Mesothelial cell of epicardium (in vitro differentiated cells): ENCODE measurements around the gene ASTN1. TPM values are rescaled to one million over a fixed set of nuclear protein-coding genes. Genes with fewer than 3 reads are reported as not detected.

ENCODE experiments used
- DNase-seq, 2 experiments: peaks; one replicate each; pipeline ENCODE4 v3.0.0; 2021; ENCODE audit warnings: low spot score in 2 of 2; ENCODE audit not compliant: unreplicated experiment in 2 of 2
- H3K27ac Mint-ChIP-seq: 2 replicates; pipeline ENCODE4 v1.8.0; 2021; ENCODE audit warnings: mixed read lengths
- H3K27me3 Mint-ChIP-seq: 2 replicates; pipeline ENCODE4 v1.8.0; 2021; ENCODE audit warnings: low read depth, mixed read lengths
- H3K36me3 Mint-ChIP-seq: 2 replicates; pipeline ENCODE4 v1.8.0; 2021; ENCODE audit warnings: mixed read lengths
- H3K4me1 Mint-ChIP-seq: 2 replicates; pipeline ENCODE4 v1.8.0; 2021; ENCODE audit warnings: mixed read lengths
- H3K4me3 Mint-ChIP-seq: 2 replicates; pipeline ENCODE4 v1.8.0; 2021; ENCODE audit warnings: mild to moderate bottlenecking, moderate library complexity, mixed read lengths
- H3K9me3 Mint-ChIP-seq: 2 replicates; pipeline ENCODE4 v1.8.0; 2021; ENCODE audit warnings: mixed read lengths
- total RNA-seq: library from RNA; stranded (reverse); gene quantifications from 3 replicates; pipeline ENCODE4 v1.2.1, GENCODE V29; 2021
- TF ChIP-seq, protein P1 (sequence below): fragments of 200-600 bp; sonication (generic); IDR thresholded peaks from one replicate; pipeline ENCODE4 v1.5.0; 2021; ENCODE audit warnings: antibody characterized with exemption; ENCODE audit not compliant: unreplicated experiment

Gene ASTN1
- total RNA-seq, 1 donor from 2014 or later: 4.0 TPM

DNA sequence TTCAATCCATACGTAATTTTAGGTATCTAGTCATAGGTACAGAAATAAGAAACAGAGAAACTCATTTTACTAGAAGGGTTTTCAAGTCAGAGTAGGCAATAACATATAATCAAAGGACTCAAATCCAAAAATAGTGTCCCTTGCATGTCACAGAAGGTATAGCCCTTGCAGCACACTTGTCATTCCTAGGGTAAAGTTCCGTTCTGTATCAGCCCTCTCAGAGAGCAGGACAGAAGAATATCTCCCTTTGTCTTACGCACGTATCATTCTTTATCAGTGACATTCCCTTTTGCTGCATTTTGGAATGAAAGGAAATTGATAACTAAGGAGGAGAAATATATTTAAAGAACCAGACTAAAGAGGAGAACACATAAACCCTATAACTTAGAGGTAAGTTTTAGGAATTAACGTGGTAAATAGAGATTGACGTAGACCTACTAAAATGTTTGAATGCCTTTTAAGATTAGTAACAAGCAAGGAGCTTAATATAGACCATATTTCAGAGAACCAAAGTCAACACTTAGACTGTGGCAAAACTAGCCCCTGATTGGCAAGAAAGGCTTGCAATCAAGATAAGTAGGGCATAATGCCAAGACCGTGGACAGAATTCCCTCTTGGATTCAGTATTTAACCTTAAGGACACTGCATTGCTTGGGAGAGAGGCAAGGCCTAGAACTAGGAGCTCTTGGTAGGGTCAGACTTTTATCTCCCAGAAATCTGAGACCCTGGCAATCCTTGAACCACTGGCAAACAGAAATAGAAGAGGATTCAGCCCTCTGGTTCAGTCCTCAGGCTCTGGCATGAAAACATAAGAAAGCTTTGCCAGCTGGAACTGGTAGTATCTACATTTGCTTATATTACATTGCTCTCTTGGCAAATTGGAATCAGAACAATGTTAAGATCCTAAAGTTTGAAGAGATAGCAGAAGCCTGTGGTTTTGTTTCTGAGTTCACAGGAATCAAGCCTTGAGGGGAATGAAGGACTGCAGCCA lies 232.1 kb downstream of the ASTN1 start:
- H3K9me3 Mint-ChIP-seq: no peaks in the 10 kb centered on the region
- no peak for DNase-seq
- H3K27me3 Mint-ChIP-seq: peaks cover 57% of the 10 kb centered on the region
- no peaks in the 10 kb centered on the region for H3K36me3 Mint-ChIP-seq
- H3K4me3 Mint-ChIP-seq: no peak overlapping the region
- no peaks in the 10 kb centered on the region for H3K4me1 Mint-ChIP-seq
- H3K27ac Mint-ChIP-seq: no peak overlapping the region
- TF ChIP-seq, protein P1, sequence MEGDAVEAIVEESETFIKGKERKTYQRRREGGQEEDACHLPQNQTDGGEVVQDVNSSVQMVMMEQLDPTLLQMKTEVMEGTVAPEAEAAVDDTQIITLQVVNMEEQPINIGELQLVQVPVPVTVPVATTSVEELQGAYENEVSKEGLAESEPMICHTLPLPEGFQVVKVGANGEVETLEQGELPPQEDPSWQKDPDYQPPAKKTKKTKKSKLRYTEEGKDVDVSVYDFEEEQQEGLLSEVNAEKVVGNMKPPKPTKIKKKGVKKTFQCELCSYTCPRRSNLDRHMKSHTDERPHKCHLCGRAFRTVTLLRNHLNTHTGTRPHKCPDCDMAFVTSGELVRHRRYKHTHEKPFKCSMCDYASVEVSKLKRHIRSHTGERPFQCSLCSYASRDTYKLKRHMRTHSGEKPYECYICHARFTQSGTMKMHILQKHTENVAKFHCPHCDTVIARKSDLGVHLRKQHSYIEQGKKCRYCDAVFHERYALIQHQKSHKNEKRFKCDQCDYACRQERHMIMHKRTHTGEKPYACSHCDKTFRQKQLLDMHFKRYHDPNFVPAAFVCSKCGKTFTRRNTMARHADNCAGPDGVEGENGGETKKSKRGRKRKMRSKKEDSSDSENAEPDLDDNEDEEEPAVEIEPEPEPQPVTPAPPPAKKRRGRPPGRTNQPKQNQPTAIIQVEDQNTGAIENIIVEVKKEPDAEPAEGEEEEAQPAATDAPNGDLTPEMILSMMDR: no peak

DNA sequence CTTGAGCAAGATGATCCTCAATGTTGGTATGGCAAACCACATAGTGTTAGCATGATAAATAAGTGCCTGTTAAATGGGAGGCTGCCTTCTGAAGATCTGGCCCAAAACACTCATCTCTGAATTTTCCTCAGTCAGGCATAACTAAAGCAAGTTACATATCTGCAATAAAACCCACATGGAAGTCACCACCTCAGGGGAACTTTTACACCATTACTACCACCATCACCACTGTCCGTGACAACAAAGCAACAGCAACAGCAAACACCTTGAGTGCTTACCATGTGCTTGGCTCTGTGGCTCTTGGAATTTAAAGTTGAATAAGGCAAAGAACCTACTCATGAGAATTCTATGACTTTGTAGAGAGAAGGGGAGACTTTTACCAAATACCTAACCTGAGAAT lies 233.0 kb downstream of the ASTN1 start:
- TF ChIP-seq, protein P1: no peak
- no peaks in the 10 kb centered on the region for H3K9me3 Mint-ChIP-seq
- peaks cover 58% of the 10 kb centered on the region for H3K27me3 Mint-ChIP-seq
- no peak for DNase-seq
- no peaks in the 10 kb centered on the region for H3K36me3 Mint-ChIP-seq
- H3K4me3 Mint-ChIP-seq: no peak overlapping the region
- H3K4me1 Mint-ChIP-seq: peaks cover 3% of the 10 kb centered on the region
- H3K27ac Mint-ChIP-seq: no peak overlapping the region

DNA sequence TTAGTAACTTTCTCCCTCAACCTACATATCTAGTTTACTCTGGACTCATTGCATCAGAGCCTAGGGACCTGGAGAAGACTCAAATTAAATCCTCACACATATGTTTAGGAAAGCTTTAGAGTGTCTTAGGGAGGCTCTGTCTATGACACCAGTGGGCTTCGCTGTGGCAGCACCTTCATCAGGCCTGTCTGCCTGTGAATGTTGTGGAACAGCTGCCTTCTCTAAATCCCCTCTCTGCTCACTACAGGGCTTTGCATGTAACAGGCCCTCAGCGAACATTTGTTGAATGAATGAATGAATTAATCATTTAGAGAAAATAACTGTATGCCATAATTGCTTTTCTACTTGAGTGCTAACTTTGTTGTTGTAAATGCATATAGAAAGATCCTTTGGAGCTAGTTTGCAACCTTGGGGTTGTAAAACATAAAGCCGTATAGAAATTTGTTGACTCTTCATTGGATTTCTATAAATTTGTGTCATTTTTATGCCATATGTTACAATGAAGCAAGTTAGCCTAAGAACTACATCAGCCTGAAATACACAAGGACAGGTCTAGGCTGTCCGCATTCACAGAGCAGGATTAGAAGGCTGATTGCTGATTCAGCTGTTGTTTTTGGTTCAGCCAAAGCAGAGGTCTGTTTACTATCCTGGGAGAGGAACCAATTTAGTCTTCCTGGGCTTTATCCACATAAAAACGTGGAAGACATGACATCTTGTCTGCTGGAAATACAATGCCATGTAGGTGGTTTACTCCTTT lies 238.0 kb downstream of the ASTN1 start:
- DNase-seq: no peak
- H3K9me3 Mint-ChIP-seq: no peaks in the 10 kb centered on the region
- peaks cover 29% of the 10 kb centered on the region for H3K27me3 Mint-ChIP-seq
- no peak overlapping the region for H3K27ac Mint-ChIP-seq
- TF ChIP-seq, protein P1: no peak
- no peak overlapping the region for H3K4me3 Mint-ChIP-seq
- peaks cover 3% of the 10 kb centered on the region for H3K4me1 Mint-ChIP-seq
- no peaks in the 10 kb centered on the region for H3K36me3 Mint-ChIP-seq

- TF ChIP-seq, protein P1: no peak
- no peak for DNase-seq
- Mint-ChIP-seq H3K27ac (no peak overlapping the region), H3K36me3 (no peaks in the 10 kb centered on the region), H3K4me1 (peaks cover 3% of the 10 kb centered on the region), H3K27me3 (peaks cover 21% of the 10 kb centered on the region), H3K9me3 (no peaks in the 10 kb centered on the region), H3K4me3 (no peak overlapping the region)
Observed at GRCh38 chr1:176925223-176925622, 239.3 kb downstream of the ASTN1 start.

DNA sequence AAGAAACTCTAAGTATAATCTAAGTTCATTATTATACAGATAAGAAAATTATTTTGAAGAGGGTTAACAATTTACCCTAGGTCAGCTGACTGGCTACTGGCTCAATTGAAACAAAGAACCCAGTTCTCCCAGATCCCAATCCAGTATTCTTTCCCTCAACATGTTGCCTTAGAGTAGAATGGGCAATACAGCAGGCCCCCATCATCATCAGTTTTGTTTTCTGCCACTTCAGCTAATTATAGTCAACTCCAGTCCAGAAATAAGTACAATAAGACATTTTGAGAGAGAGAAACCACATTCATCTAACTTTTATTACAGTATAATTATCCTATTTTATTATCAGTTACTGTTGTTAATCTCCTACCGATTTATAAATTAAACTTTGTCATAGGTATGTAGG lies 241.2 kb downstream of the ASTN1 start:
- Mint-ChIP-seq H3K4me1 (peaks cover 3% of the 10 kb centered on the region), H3K27me3 (peaks cover 13% of the 10 kb centered on the region), H3K36me3 (no peaks in the 10 kb centered on the region), H3K9me3 (no peaks in the 10 kb centered on the region), H3K4me3 (no peak overlapping the region), H3K27ac (no peak overlapping the region)
- TF ChIP-seq, protein P1: no peak
- no peak for DNase-seq
